Endodermal cell (in vitro differentiated cells): ENCODE data around the gene RIMS1. TPM values are rescaled to one million over a fixed set of nuclear protein-coding genes. Genes with fewer than 3 reads are reported as not detected.

Experiments
- DNase-seq: peaks from one replicate; pipeline ENCODE4 v3.0.0-alpha.2; 2017
- H3K27ac ChIP-seq: 2 replicates; pipeline ENCODE4 v1.5.1; 2013; ENCODE audit warnings: mild to moderate bottlenecking, low read depth, low read length, moderate library complexity
- H3K27me3 ChIP-seq: 2 replicates; pipeline ENCODE4 v1.6.1; 2013; ENCODE audit warnings: mild to moderate bottlenecking, low read length, moderate library complexity; ENCODE audit not compliant: insufficient read depth, control insufficient read depth, poor library complexity, severe bottlenecking
- H3K36me3 ChIP-seq: 2 replicates; pipeline ENCODE4 v1.7.0; 2013; ENCODE audit warnings: mild to moderate bottlenecking, low read length, moderate library complexity; ENCODE audit not compliant: control insufficient read depth, insufficient read depth
- H3K4me1 ChIP-seq: one replicate; pipeline ENCODE4 v1.7.0; 2013; ENCODE audit warnings: low read length; ENCODE audit not compliant: control insufficient read depth, insufficient read depth
- H3K4me3 ChIP-seq: 2 replicates; pipeline ENCODE4 v1.5.1; 2013; ENCODE audit warnings: mild to moderate bottlenecking, low read length, moderate library complexity
- H3K9ac ChIP-seq: 2 replicates; pipeline ENCODE4 v1.6.1; 2013; ENCODE audit warnings: mild to moderate bottlenecking, low read length, moderate library complexity; ENCODE audit not compliant: poor library complexity, severe bottlenecking; ENCODE audit errors: extremely low read depth
- H3K9me3 ChIP-seq: 2 replicates; pipeline ENCODE4 v1.6.1; 2013; ENCODE audit warnings: mild to moderate bottlenecking, low read length, moderate library complexity; ENCODE audit not compliant: control insufficient read depth
- H3K27ac Mint-ChIP-seq: 2 replicates; pipeline ENCODE4 v1.8.0; 2020; ENCODE audit warnings: mixed read lengths
- H3K27me3 Mint-ChIP-seq: 2 replicates; pipeline ENCODE4 v1.8.0; 2021; ENCODE audit warnings: mild to moderate bottlenecking, mixed read lengths; ENCODE audit not compliant: insufficient read depth
- H3K36me3 Mint-ChIP-seq: 2 replicates; pipeline ENCODE4 v1.8.0; 2020; ENCODE audit warnings: low read depth, mixed read lengths
- H3K4me1 Mint-ChIP-seq: 2 replicates; pipeline ENCODE4 v1.8.0; 2020; ENCODE audit warnings: mixed read lengths
- H3K4me3 Mint-ChIP-seq: 2 replicates; pipeline ENCODE4 v1.8.0; 2020; ENCODE audit warnings: mild to moderate bottlenecking, moderate library complexity, mixed read lengths
- H3K9me3 Mint-ChIP-seq: 2 replicates; pipeline ENCODE4 v1.8.0; 2020; ENCODE audit warnings: mild to moderate bottlenecking, mixed read lengths
- WGBS, 2 experiments: methylation state at CpG; one replicate each; pipeline versions ENCODE4 v1.1.5 to v1.1.7; 2013; ENCODE audit warnings: missing lambda C conversion rate in 2 of 2, mixed read lengths in 1 of 2; ENCODE audit not compliant: insufficient coverage in 1 of 2, insufficient read length in 1 of 2; 5-methylcytosine and 5-hydroxymethylcytosine counted together
- total RNA-seq, 2 donors: library from RNA; stranded (reverse); fragmentation: NEBNext Ultra II Directional in 1 of 2; extraction: Animal tissue kit (Norgen Biotek cat#: 25700) in 1 of 2; gene quantifications; 2 replicates in 1 of 2; 3 replicates in 1 of 2; pipeline ENCODE4 v1.2.1, GENCODE V29; 2021
- TF ChIP-seq, protein P1 (sequence below): fragments of 200-600 bp; sonication (generic); conservative IDR thresholded peaks from 2 replicates; pipeline ENCODE4 v1.5.0; 2021; ENCODE audit warnings: antibody characterized with exemption, mild to moderate bottlenecking

RIMS1 gene
- total RNA-seq, 2 donors from 2014 or later, result 1.1 to 1.6 TPM

- TF ChIP-seq, protein P1, sequence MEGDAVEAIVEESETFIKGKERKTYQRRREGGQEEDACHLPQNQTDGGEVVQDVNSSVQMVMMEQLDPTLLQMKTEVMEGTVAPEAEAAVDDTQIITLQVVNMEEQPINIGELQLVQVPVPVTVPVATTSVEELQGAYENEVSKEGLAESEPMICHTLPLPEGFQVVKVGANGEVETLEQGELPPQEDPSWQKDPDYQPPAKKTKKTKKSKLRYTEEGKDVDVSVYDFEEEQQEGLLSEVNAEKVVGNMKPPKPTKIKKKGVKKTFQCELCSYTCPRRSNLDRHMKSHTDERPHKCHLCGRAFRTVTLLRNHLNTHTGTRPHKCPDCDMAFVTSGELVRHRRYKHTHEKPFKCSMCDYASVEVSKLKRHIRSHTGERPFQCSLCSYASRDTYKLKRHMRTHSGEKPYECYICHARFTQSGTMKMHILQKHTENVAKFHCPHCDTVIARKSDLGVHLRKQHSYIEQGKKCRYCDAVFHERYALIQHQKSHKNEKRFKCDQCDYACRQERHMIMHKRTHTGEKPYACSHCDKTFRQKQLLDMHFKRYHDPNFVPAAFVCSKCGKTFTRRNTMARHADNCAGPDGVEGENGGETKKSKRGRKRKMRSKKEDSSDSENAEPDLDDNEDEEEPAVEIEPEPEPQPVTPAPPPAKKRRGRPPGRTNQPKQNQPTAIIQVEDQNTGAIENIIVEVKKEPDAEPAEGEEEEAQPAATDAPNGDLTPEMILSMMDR, result no peak
- H3K4me3 Mint-ChIP-seq, result no peak overlapping the region
These were observed 3.0 kb downstream of the RIMS1 start for GRCh38 chr6:71889366-71889765.

GRCh38 chr6:71892641-71893040 lies 6.3 kb downstream of the RIMS1 start:
- no peak overlapping the region for H3K9ac ChIP-seq
- H3K36me3 Mint-ChIP-seq, result no peaks in the 10 kb centered on the region
- no peak overlapping the region for H3K27ac ChIP-seq
- peaks cover 33% of the 10 kb centered on the region for H3K27me3 ChIP-seq
- no peaks in the 10 kb centered on the region for H3K9me3 ChIP-seq
- H3K27ac Mint-ChIP-seq, result no peak overlapping the region
- DNase-seq, result no peak
- 94% methylated on average over 2 of the region's 2 CpGs; no CpG with 5 or more reads in 1 of the 2 experiments for WGBS, 2 experiments
- no peak overlapping the region for H3K4me3 Mint-ChIP-seq
- no peaks in the 10 kb centered on the region for H3K4me1 ChIP-seq
- no peak overlapping the region for H3K4me3 ChIP-seq
- peaks cover 33% of the 10 kb centered on the region for H3K27me3 Mint-ChIP-seq
- no peaks in the 10 kb centered on the region for H3K36me3 ChIP-seq
- TF ChIP-seq, protein P1, result no peak
- peaks cover 4% of the 10 kb centered on the region for H3K4me1 Mint-ChIP-seq
- no peaks in the 10 kb centered on the region for H3K9me3 Mint-ChIP-seq

More at GRCh38 chr6:71889366-71889765, 3.0 kb downstream of the RIMS1 start:
- peaks cover 56% of the 10 kb centered on the region for H3K27me3 ChIP-seq
- H3K36me3 Mint-ChIP-seq, result no peaks in the 10 kb centered on the region
- peaks cover 11% of the 10 kb centered on the region for H3K4me1 Mint-ChIP-seq
- no peaks in the 10 kb centered on the region for H3K9me3 Mint-ChIP-seq
- WGBS, 2 experiments, result 91 to 100% methylated on average over 1 of the region's 1 CpG
- no peaks in the 10 kb centered on the region for H3K36me3 ChIP-seq
- H3K4me3 ChIP-seq, result no peak overlapping the region
- H3K9ac ChIP-seq, result no peak overlapping the region
- no peak overlapping the region for H3K27ac ChIP-seq
- H3K9me3 ChIP-seq, result no peaks in the 10 kb centered on the region
- H3K27ac Mint-ChIP-seq, result no peak overlapping the region
- peaks cover 60% of the 10 kb centered on the region for H3K27me3 Mint-ChIP-seq
- H3K4me1 ChIP-seq, result no peaks in the 10 kb centered on the region
- no peak for DNase-seq

DNA sequence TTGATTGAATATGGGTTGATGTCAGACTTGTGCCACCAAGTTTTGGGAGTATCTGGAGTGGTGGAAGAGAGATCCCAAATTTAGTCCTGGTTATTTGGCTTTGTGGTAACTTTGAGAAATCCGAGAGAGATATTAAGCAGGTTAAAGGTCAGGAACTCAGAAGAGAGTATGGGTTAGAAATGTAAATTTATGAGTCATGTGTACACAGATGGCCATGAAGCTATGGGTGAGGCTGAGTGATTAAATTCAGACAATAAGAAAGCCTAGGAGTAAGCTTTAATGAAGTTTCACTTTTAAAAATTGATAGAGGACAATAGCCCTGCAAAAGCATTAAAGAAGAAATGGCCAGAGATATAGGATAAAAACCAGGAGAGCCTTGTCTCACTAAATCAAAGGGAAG lies 14.3 kb downstream of the RIMS1 start:
- H3K27me3 Mint-ChIP-seq, result no peaks in the 10 kb centered on the region
- peaks cover 8% of the 10 kb centered on the region for H3K4me1 Mint-ChIP-seq
- 88 to 89% methylated on average over 1 of the region's 1 CpG for WGBS, 2 experiments
- H3K4me3 ChIP-seq, result no peak overlapping the region
- peaks cover 9% of the 10 kb centered on the region for H3K9me3 ChIP-seq
- H3K36me3 Mint-ChIP-seq, result no peaks in the 10 kb centered on the region
- H3K27me3 ChIP-seq, result no peaks in the 10 kb centered on the region
- no peak overlapping the region for H3K27ac ChIP-seq
- TF ChIP-seq, protein P1, result no peak
- H3K4me3 Mint-ChIP-seq, result no peak overlapping the region
- no peaks in the 10 kb centered on the region for H3K9me3 Mint-ChIP-seq
- no peak overlapping the region for H3K27ac Mint-ChIP-seq
- DNase-seq, result no peak
- H3K9ac ChIP-seq, result no peak overlapping the region
- H3K36me3 ChIP-seq, result no peaks in the 10 kb centered on the region
- peaks cover 3% of the 10 kb centered on the region for H3K4me1 ChIP-seq
